IMR-90 (cell line): ENCODE measurements around the gene FMO2. TPM values are rescaled to one million over a fixed set of nuclear protein-coding genes. Genes with fewer than 3 reads are reported as not detected.

Source experiments
- ATAC-seq: fragments of 200-7000 bp; cut with Tn5 transposase; 2 replicates; pipeline ENCODE4 v1.9.1; 2020; ENCODE audit warnings: low read depth, mild to moderate bottlenecking, moderate library complexity
- BruUV-seq: library from RNA; stranded (reverse); fragments of 400-500 nt; replicated peaks from 2 replicates; lab custom pipeline; 2021; lab: Mats Ljungman, UMichigan
- CTCF ChIA-PET: fragments of 300-600 bp; formaldehyde crosslinking; extraction: SDS; loops from one replicate; lab custom pipeline; 2021; ENCODE audit warnings: antibody characterized with exemption; lab: Yijun Ruan, JAX
- POLR2A ChIA-PET: fragments of 300-600 bp; sonication (Branson Sonifier 250); formaldehyde crosslinking; loops from one replicate; lab custom pipeline; 2022; ENCODE audit warnings: antibody characterized with exemption; ENCODE audit not compliant: unreplicated experiment; lab: Charles Lee
- DNase-seq: peaks from one replicate; pipeline ENCODE4 v3.0.0; 2013
- H2AFZ ChIP-seq: replicated peaks from 2 replicates; pipeline ENCODE3; 2013; ENCODE audit warnings: low read length, mild to moderate bottlenecking; ENCODE audit not compliant: poor library complexity
- H2AK5ac ChIP-seq: 2 replicates; pipeline ENCODE4 v1.6.1; 2013; ENCODE audit warnings: low read depth, low read length, inconsistent platforms
- H2AK9ac ChIP-seq: replicated peaks from 2 replicates; pipeline ENCODE3; 2013; ENCODE audit warnings: mild to moderate bottlenecking, low read depth, low read length, moderate library complexity; ENCODE audit not compliant: poor library complexity
- H2BK120ac ChIP-seq: 2 replicates; pipeline ENCODE4 v1.6.1; 2013; ENCODE audit warnings: low read depth, low read length, inconsistent platforms
- H2BK15ac ChIP-seq: 3 replicates; pipeline ENCODE4 v1.6.1; 2013; ENCODE audit warnings: low read depth, low read length, inconsistent platforms
- H2BK20ac ChIP-seq: 2 replicates; pipeline ENCODE4 v1.6.1; 2013; ENCODE audit warnings: low read depth, mild to moderate bottlenecking, inconsistent platforms, low read length, moderate library complexity
- H2BK5ac ChIP-seq: 2 replicates; pipeline ENCODE4 v1.6.1; 2013; ENCODE audit warnings: mild to moderate bottlenecking, low read depth, low read length, inconsistent platforms; ENCODE audit not compliant: poor library complexity, severe bottlenecking
- H3K14ac ChIP-seq: replicated peaks from 2 replicates; pipeline ENCODE4 v1.6.1; 2013; ENCODE audit warnings: low read depth, low read length, inconsistent platforms
- H3K18ac ChIP-seq: 2 replicates; pipeline ENCODE4 v1.6.1; 2013; ENCODE audit warnings: low read depth, low read length, control low read depth
- H3K23ac ChIP-seq: 2 replicates; pipeline ENCODE4 v1.6.1; 2013; ENCODE audit warnings: low read depth, low read length, inconsistent platforms
- H3K27ac ChIP-seq: 2 replicates; pipeline ENCODE4 v1.5.1; 2013; ENCODE audit warnings: mild to moderate bottlenecking, control low read depth, low read length; ENCODE audit not compliant: insufficient read depth
- H3K27me3 ChIP-seq: 2 replicates; pipeline ENCODE4 v1.6.1; 2013; ENCODE audit warnings: low read length; ENCODE audit not compliant: control insufficient read depth, insufficient read depth
- H3K36me3 ChIP-seq: 2 replicates; pipeline ENCODE4 v1.6.1; 2013; ENCODE audit warnings: low read length, mixed read lengths; ENCODE audit not compliant: control insufficient read depth, insufficient read depth
- H3K4ac ChIP-seq: 2 replicates; pipeline ENCODE4 v1.6.1; 2013; ENCODE audit warnings: low read depth, low read length, inconsistent platforms
- H3K4me1 ChIP-seq: 2 replicates; pipeline ENCODE4 v1.6.1; 2013; ENCODE audit warnings: low read length, mixed read lengths; ENCODE audit not compliant: control insufficient read depth, insufficient read depth
- H3K4me2 ChIP-seq: 2 replicates; pipeline ENCODE4 v1.6.1; 2013; ENCODE audit warnings: low read depth, mild to moderate bottlenecking, control low read depth, low read length, moderate library complexity
- H3K4me3 ChIP-seq: 2 replicates; pipeline ENCODE4 v1.5.1; 2013; ENCODE audit warnings: low read depth, mild to moderate bottlenecking, control low read depth, low read length, moderate library complexity; ENCODE audit not compliant: insufficient read depth
- H3K56ac ChIP-seq: 2 replicates; pipeline ENCODE4 v1.6.1; 2013; ENCODE audit warnings: low read length, inconsistent platforms; ENCODE audit not compliant: insufficient read depth; ENCODE audit errors: extremely low read depth
- H3K79me1 ChIP-seq, 2 experiments: 2 replicates each; pipeline ENCODE4 v1.6.1; 2013; ENCODE audit warnings: low read length in 2 of 2, inconsistent platforms in 1 of 2, low read depth in 1 of 2
- H3K9ac ChIP-seq: 2 replicates; pipeline ENCODE4 v1.6.1; 2013; ENCODE audit warnings: low read depth, low read length, control low read depth
- H3K9me1 ChIP-seq: 2 replicates; pipeline ENCODE4 v1.6.1; 2013; ENCODE audit warnings: low read length, inconsistent platforms; ENCODE audit not compliant: insufficient read depth
- H3K9me3 ChIP-seq: 2 replicates; pipeline ENCODE4 v1.6.1; 2013; ENCODE audit warnings: low read length; ENCODE audit not compliant: control insufficient read depth, insufficient read depth
- H4K20me1 ChIP-seq: 2 replicates; pipeline ENCODE4 v1.6.1; 2013; ENCODE audit warnings: low read length, inconsistent platforms; ENCODE audit not compliant: insufficient read depth
- H4K5ac ChIP-seq: 2 replicates; pipeline ENCODE4 v1.6.1; 2013; ENCODE audit warnings: mild to moderate bottlenecking, low read depth, low read length, control low read depth
- H4K8ac ChIP-seq, 2 experiments: 2 replicates each; pipeline ENCODE4 v1.6.1; 2013; ENCODE audit warnings: low read depth in 2 of 2, low read length in 2 of 2, control low read depth in 1 of 2, inconsistent platforms in 1 of 2
- H4K91ac ChIP-seq: 2 replicates; pipeline ENCODE4 v1.6.1; 2013; ENCODE audit warnings: low read depth, low read length, inconsistent platforms; ENCODE audit not compliant: insufficient read depth
- BHLHE40 ChIP-seq: fragments of 150-350 bp; IDR thresholded peaks from 2 replicates; pipeline ENCODE4 v1.6.1; 2016; ENCODE audit warnings: mild to moderate bottlenecking, low read depth, low read length
- CEBPB ChIP-seq: IDR thresholded peaks from 2 replicates; pipeline ENCODE4 v1.6.1; 2012; ENCODE audit warnings: low read depth, low read length, improper control_type of control experiment
- CHD1 ChIP-seq: IDR thresholded peaks from 2 replicates; pipeline ENCODE4 v1.6.1; 2012; ENCODE audit warnings: low read depth, low read length, improper control_type of control experiment
- ELK1 ChIP-seq: fragments of 150-350 bp; IDR thresholded peaks from 2 replicates; pipeline ENCODE4 v1.6.1; 2016; ENCODE audit warnings: low read depth, mild to moderate bottlenecking, low read length, moderate library complexity, borderline replicate concordance
- FOS ChIP-seq: fragments of 150-350 bp; IDR thresholded peaks from 2 replicates; pipeline ENCODE4 v1.6.1; 2016; ENCODE audit warnings: low read depth, low read length
- MAFK ChIP-seq: IDR thresholded peaks from 2 replicates; pipeline ENCODE4 v1.6.1; 2012; ENCODE audit warnings: low read depth, low read length, improper control_type of control experiment
- NFE2L2 ChIP-seq: fragments of 150-350 bp; IDR thresholded peaks from 2 replicates; pipeline ENCODE4 v1.6.1; 2016; ENCODE audit warnings: low read depth, mild to moderate bottlenecking, low read length
- POLR2A ChIP-seq: IDR thresholded peaks from 2 replicates; pipeline ENCODE4 v1.6.1; 2012; ENCODE audit warnings: mild to moderate bottlenecking, low read depth, low read length
- RAD21 ChIP-seq: IDR thresholded peaks from 2 replicates; pipeline ENCODE4 v1.6.1; 2012; ENCODE audit warnings: low read length, improper control_type of control experiment
- RCOR1 ChIP-seq: IDR thresholded peaks from 2 replicates; pipeline ENCODE4 v1.6.1; 2012; ENCODE audit warnings: mild to moderate bottlenecking, low read length, improper control_type of control experiment; ENCODE audit not compliant: insufficient replicate concordance
- RFX5 ChIP-seq: IDR thresholded peaks from 2 replicates; pipeline ENCODE4 v1.8.0; 2012; ENCODE audit warnings: low read depth, mild to moderate bottlenecking, low read length, moderate library complexity
- SMC3 ChIP-seq: fragments of 150-350 bp; IDR thresholded peaks from 2 replicates; pipeline ENCODE4 v1.6.1; 2016; ENCODE audit warnings: low read depth, mild to moderate bottlenecking, antibody characterized with exemption, low read length, moderate library complexity
- WGBS, 2 experiments: methylation state at CpG; one replicate each; pipeline versions ENCODE4 v1.1.5 to v1.1.7; 2013; ENCODE audit warnings: missing lambda C conversion rate in 2 of 2; ENCODE audit not compliant: insufficient read length in 1 of 2; ENCODE audit errors: extremely low coverage in 2 of 2; 5-methylcytosine and 5-hydroxymethylcytosine counted together
- dilution Hi-C: fragments of 300-500 bp; cut with HindIII; formaldehyde crosslinking; loops from one replicate; pipeline ENCODE4 v1.14.3; 2018; ENCODE audit warnings: low sequenced_read_pairs; ENCODE audit not compliant: unreplicated experiment
- in situ Hi-C: fragments of 300-500 bp; cut with MboI; formaldehyde crosslinking; loops from 3 replicates; pipeline ENCODE4 v1.14.3; 2019; ENCODE audit warnings: low sequenced_read_pairs, inconsistent platforms, mixed read lengths
- intact Hi-C: fragments of 100-400 bp; cut with micrococcal nuclease; formaldehyde crosslinking; loops from 2 replicates; pipeline ENCODE4 v1.10.0; 2022
- polyA plus RNA-seq, 3 experiments: library from polyadenylated mRNA; depleted of rRNA; stranded (reverse); fragments of >200 nt; gene quantifications; 2 replicates each; pipeline ENCODE4 v1.2.3, GENCODE V29; 2012; ENCODE audit warnings: low replicate concordance in 1 of 3
- total RNA-seq: library from RNA; depleted of rRNA; stranded (reverse); fragments of >200 nt; gene quantifications from 2 replicates; pipeline ENCODE4 v1.2.3, GENCODE V29; 2012
- TF ChIP-seq, protein P1 (sequence below): conservative IDR thresholded peaks from 2 replicates; pipeline ENCODE4 v1.5.1; 2012; ENCODE audit warnings: mild to moderate bottlenecking, low read depth, low read length, improper control_type of control experiment
- TF ChIP-seq, protein P2 (sequence below): fragments of 150-350 bp; IDR thresholded peaks from 2 replicates; pipeline ENCODE4 v1.6.1; 2017; ENCODE audit warnings: mild to moderate bottlenecking, antibody characterized with exemption, low read length, low read depth

The FMO2 gene
- total and polyA plus RNA-seq, 2 of the 4 experiments (the other 2 are of a cell fraction), result under 0.01 to 0.05 TPM

GRCh38 chr1:171174560-171175294 lies 10.4 kb upstream of the FMO2 start (continued):
- no peak for TF ChIP-seq CHD1

DNA sequence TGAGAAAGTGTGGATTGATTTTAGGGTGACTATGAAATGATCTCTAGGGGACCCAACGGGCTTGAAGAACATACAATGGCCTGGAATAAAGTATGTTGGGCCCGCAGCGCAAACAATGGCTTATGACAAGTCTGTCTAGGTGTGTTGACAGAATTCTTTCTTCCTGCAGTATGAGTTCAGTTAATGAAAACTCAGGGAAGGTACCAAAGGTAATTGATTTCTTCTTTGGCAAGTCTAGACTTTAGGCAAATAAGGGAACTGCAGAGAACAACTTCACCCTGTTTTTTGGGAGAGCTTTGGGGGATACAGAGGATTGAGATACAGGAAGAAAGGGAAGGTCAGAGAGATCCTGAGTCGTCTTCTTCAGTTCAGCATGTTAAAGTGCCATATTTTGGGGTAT lies 7.8 kb upstream of the FMO2 start:
- Histone ChIP-seq H3K4ac (no peak overlapping the region), H3K36me3 (no peaks in the 10 kb centered on the region), H3K56ac (no peak overlapping the region), H4K5ac (no peak overlapping the region; the same call in 1 of the 2 replicates), H3K27me3 (no peaks in the 10 kb centered on the region), H3K4me1 (no peaks in the 10 kb centered on the region; the same call in 1 of the 2 replicates), H3K9ac (no peak overlapping the region), H2AFZ (no peak overlapping the region), H2BK5ac (no peak overlapping the region), H2AK9ac (no peak overlapping the region), H3K14ac (no peak overlapping the region), H3K23ac (no peak overlapping the region), H3K27ac (no peak overlapping the region), H3K9me1 (no peaks in the 10 kb centered on the region), H2BK120ac (no peak overlapping the region), H3K4me3 (no peak overlapping the region), H3K79me1 (no peaks in the 10 kb centered on the region), H2BK20ac (no peak overlapping the region), H3K18ac (no peak overlapping the region; the same call in 1 of the 2 replicates), H3K9me3 (no peaks in the 10 kb centered on the region), H2BK15ac (no peak overlapping the region), H4K8ac (no peak overlapping the region), H4K20me1 (no peaks in the 10 kb centered on the region), H2AK5ac (no peak overlapping the region), H4K91ac (no peak overlapping the region), H3K4me2 (no peak overlapping the region)
- 79% methylated on average over 3 of the region's 4 CpGs; no CpG with 5 or more reads in 1 of the 2 experiments for WGBS, 2 experiments
- DNase-seq (no peak), ATAC-seq (no peak)
- in situ Hi-C loops (no loop called here), dilution Hi-C loops (no loop called here), intact Hi-C loops (no loop called here)
- BruUV-seq, result no TSS peak
- ChIA-PET POLR2A (no interaction called here), CTCF (no interaction called here)
- no peak for TF ChIP-seq CHD1
- no peak for TF ChIP-seq MAFK
- no peak for TF ChIP-seq CEBPB
- TF ChIP-seq, protein P1, sequence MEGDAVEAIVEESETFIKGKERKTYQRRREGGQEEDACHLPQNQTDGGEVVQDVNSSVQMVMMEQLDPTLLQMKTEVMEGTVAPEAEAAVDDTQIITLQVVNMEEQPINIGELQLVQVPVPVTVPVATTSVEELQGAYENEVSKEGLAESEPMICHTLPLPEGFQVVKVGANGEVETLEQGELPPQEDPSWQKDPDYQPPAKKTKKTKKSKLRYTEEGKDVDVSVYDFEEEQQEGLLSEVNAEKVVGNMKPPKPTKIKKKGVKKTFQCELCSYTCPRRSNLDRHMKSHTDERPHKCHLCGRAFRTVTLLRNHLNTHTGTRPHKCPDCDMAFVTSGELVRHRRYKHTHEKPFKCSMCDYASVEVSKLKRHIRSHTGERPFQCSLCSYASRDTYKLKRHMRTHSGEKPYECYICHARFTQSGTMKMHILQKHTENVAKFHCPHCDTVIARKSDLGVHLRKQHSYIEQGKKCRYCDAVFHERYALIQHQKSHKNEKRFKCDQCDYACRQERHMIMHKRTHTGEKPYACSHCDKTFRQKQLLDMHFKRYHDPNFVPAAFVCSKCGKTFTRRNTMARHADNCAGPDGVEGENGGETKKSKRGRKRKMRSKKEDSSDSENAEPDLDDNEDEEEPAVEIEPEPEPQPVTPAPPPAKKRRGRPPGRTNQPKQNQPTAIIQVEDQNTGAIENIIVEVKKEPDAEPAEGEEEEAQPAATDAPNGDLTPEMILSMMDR, result no peak
- no peak for TF ChIP-seq RFX5
- TF ChIP-seq BHLHE40, result no peak
- TF ChIP-seq, protein P2, sequence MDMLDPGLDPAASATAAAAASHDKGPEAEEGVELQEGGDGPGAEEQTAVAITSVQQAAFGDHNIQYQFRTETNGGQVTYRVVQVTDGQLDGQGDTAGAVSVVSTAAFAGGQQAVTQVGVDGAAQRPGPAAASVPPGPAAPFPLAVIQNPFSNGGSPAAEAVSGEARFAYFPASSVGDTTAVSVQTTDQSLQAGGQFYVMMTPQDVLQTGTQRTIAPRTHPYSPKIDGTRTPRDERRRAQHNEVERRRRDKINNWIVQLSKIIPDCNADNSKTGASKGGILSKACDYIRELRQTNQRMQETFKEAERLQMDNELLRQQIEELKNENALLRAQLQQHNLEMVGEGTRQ, result no peak
- TF ChIP-seq FOS, result no peak
- no peak for TF ChIP-seq POLR2A
- no peak for TF ChIP-seq NFE2L2
- TF ChIP-seq RCOR1, result no peak
- TF ChIP-seq ELK1, result no peak
- no peak for TF ChIP-seq RAD21
- no peak for TF ChIP-seq SMC3
